K562 (cell line): ENCODE results near the gene ZNF609. TPM values are rescaled to one million over a fixed set of nuclear protein-coding genes. Genes with fewer than 3 reads are reported as not detected.

ENCODE experiments used
- ATAC-seq: fragments of 200-7000 bp; cut with Tn5 transposase; 3 replicates; pipeline ENCODE4 v1.9.1; 2020; ENCODE audit warnings: moderate library complexity
- BruUV-seq: library from RNA; stranded (reverse); fragments of 400-500 nt; replicated peaks from 2 replicates; lab custom pipeline; 2021; lab: Mats Ljungman, UMichigan
- CTCF ChIA-PET: fragments of 300-600 bp; formaldehyde crosslinking; extraction: SDS; loops from one replicate; lab custom pipeline; 2021; ENCODE audit warnings: low intra/inter-chr PET ratio; lab: Yijun Ruan, JAX
- POLR2A ChIA-PET: fragments of 300-600, 350-650 bp; sonication (Branson Sonifier 250); formaldehyde crosslinking; extraction: SDS; loops from one replicate; lab custom pipeline; 2021; ENCODE audit warnings: antibody characterized with exemption, inconsistent platforms; lab: Yijun Ruan, JAX
- DNase-seq, 4 experiments: peaks; one replicate each; pipeline versions ENCODE4 v3.0.0 to v3.0.0-alpha.2; 2011 to 2018; ENCODE audit warnings: low spot score in 3 of 4, mixed read lengths in 3 of 4; ENCODE audit errors: extremely low read depth in 1 of 4
- FAIRE-seq: peaks from 2 replicates; lab custom pipeline; 2011; peaks lifted over from hg19 to GRCh38; lab: Jason Lieb, UNC
- H2AFZ ChIP-seq: 2 replicates; pipeline ENCODE4 v1.6.0; 2011; ENCODE audit warnings: low read depth, low read length, control low read depth, inconsistent platforms
- H3K27ac ChIP-seq: fragments of 200-600 bp; 3 replicates; pipeline ENCODE4 v1.8.0; 2011; ENCODE audit warnings: low read depth, mild to moderate bottlenecking, control low read depth, inconsistent platforms, low read length, moderate library complexity, mixed read lengths; ENCODE audit errors: extremely low read depth
- H3K27me3 ChIP-seq, 2 experiments: fragments of 300-600 bp in 1 of 2; 2 replicates in 1 of 2; 3 replicates in 1 of 2; pipeline versions ENCODE4 v1.6.0 to v1.8.0; 2011; ENCODE audit warnings: inconsistent platforms in 2 of 2, low read length in 2 of 2, mild to moderate bottlenecking in 1 of 2, mixed read lengths in 1 of 2, moderate library complexity in 1 of 2; ENCODE audit not compliant: control insufficient read depth in 2 of 2, insufficient read depth in 2 of 2
- H3K36me3 ChIP-seq: fragments of 300-600 bp; 3 replicates; pipeline ENCODE4 v1.8.0; 2011; ENCODE audit warnings: mild to moderate bottlenecking, low read length, inconsistent platforms; ENCODE audit not compliant: control insufficient read depth, insufficient read depth
- H3K4me1 ChIP-seq, 2 experiments: fragments of 200-600 bp in 1 of 2; replicated peaks in 1 of 2; 2 replicates in 1 of 2; 3 replicates in 1 of 2; pipeline versions ENCODE4 v1.5.1 to v1.8.0; 2011; ENCODE audit warnings: inconsistent platforms in 2 of 2, low read length in 2 of 2, mild to moderate bottlenecking in 1 of 2, mixed read lengths in 1 of 2, moderate library complexity in 1 of 2; ENCODE audit not compliant: control insufficient read depth in 2 of 2, insufficient read depth in 2 of 2
- H3K4me2 ChIP-seq: 2 replicates; pipeline ENCODE4 v1.6.1; 2011; ENCODE audit warnings: low read length, control low read depth, inconsistent platforms, mixed read lengths; ENCODE audit not compliant: insufficient read depth
- H3K4me3 ChIP-seq: fragments of 200-600 bp; sonication (generic), shearing (Covaris generic); 2 replicates; pipeline ENCODE4 v1.5.1; 2016; ENCODE audit warnings: control low read depth, inconsistent platforms
- H3K79me2 ChIP-seq: fragments of 200-600 bp; 3 replicates; pipeline ENCODE4 v1.8.0; 2011; ENCODE audit warnings: low read length, inconsistent platforms; ENCODE audit not compliant: control insufficient read depth, insufficient read depth
- H3K9ac ChIP-seq, 2 experiments: 2 replicates each; pipeline versions ENCODE4 v1.6.0 to v1.6.1; 2011; ENCODE audit warnings: low read depth in 2 of 2, low read length in 2 of 2, control low read depth in 1 of 2, inconsistent platforms in 1 of 2, mild to moderate bottlenecking in 1 of 2, mixed read lengths in 1 of 2; ENCODE audit not compliant: insufficient read depth in 1 of 2
- H3K9me1 ChIP-seq: one replicate; pipeline ENCODE4 v1.6.0; 2011; ENCODE audit warnings: inconsistent platforms, mild to moderate bottlenecking, low read length, moderate library complexity; ENCODE audit not compliant: control insufficient read depth, insufficient read depth
- H3K9me3 ChIP-seq: replicated peaks from 2 replicates; pipeline ENCODE4 v1.5.1; 2011; ENCODE audit warnings: low read depth, low read length, inconsistent platforms; ENCODE audit not compliant: control insufficient read depth, insufficient read depth
- H4K20me1 ChIP-seq: replicated peaks from 2 replicates; pipeline ENCODE4 v1.6.1; 2011; ENCODE audit warnings: low read length, inconsistent platforms, mixed read lengths; ENCODE audit not compliant: control insufficient read depth, insufficient read depth
- BMI1 ChIP-seq: fragments of 150-350 bp; IDR thresholded peaks from 2 replicates; pipeline ENCODE4 v1.6.1; 2014; ENCODE audit warnings: low read length
- CREM ChIP-seq: IDR thresholded peaks from 2 replicates; pipeline ENCODE4 v1.6.1; 2014; ENCODE audit warnings: antibody characterized with exemption, low read depth
- CTBP1 ChIP-seq: fragments of 450-650 bp; IDR thresholded peaks from 2 replicates; pipeline ENCODE4 v1.6.1; 2016; ENCODE audit warnings: borderline replicate concordance
- GTF2A2 ChIP-seq: IDR thresholded peaks from 2 replicates; pipeline ENCODE4 v1.6.1; 2016; ENCODE audit warnings: mild to moderate bottlenecking, missing genetic modification characterization, missing compliant biosample characterization
- NR4A1 ChIP-seq, 2 experiments: fragments of 250-450 bp in 1 of 2; fragments of 450-650 bp in 1 of 2; sonication (Bioruptor Pico) in 1 of 2; IDR thresholded peaks; 2 replicates each; pipeline versions ENCODE4 v1.4.0 to v1.6.1; 2016 to 2020; ENCODE audit warnings: mild to moderate bottlenecking in 2 of 2, missing compliant biosample characterization in 1 of 2, missing genetic modification characterization in 1 of 2, moderate library complexity in 1 of 2
- PHF8 ChIP-seq: fragments of 200-600 bp; sonication (generic); IDR thresholded peaks from 2 replicates; pipeline ENCODE4 v1.6.1; 2012; ENCODE audit warnings: mixed run types, mild to moderate bottlenecking, inconsistent platforms, low read length, moderate library complexity, borderline replicate concordance
- STAG1 ChIP-seq: sonication (generic); formaldehyde crosslinking; IDR thresholded peaks from 2 replicates; pipeline ENCODE4 v1.5.0; 2020; ENCODE audit warnings: missing genetic modification reagents, borderline replicate concordance
- WGBS: fragments of 100-300 bp; shearing (Covaris generic); methylation state at CpG from one replicate; pipeline ENCODE4 v1.1.6; 2016; ENCODE audit warnings: low coverage, mixed read lengths; ENCODE audit not compliant: insufficient coverage; ENCODE audit errors: missing lambda C conversion rate; 5-methylcytosine and 5-hydroxymethylcytosine counted together
- in situ Hi-C: fragments of 300-500 bp; cut with MboI; formaldehyde crosslinking; loops from 4 replicates; pipeline ENCODE4 v1.15.0; 2018; ENCODE audit warnings: inconsistent platforms, mixed read lengths
- intact Hi-C: fragments of 100-400 bp; cut with micrococcal nuclease; formaldehyde crosslinking; loops from 2 replicates; pipeline ENCODE4 v1.14.2; 2022
- polyA plus RNA-seq, 8 experiments: library from polyadenylated mRNA; depleted of rRNA in 4 of 8; stranded (reverse) in 5 of 8; unstranded in 3 of 8; fragments of >200 nt; fragmentation: Nextera tagmentation in 2 of 8; fragmentation: Illumina TruSeq in 1 of 8; extraction: Ambion mirVana in 2 of 8; extraction: Trizol in 1 of 8; gene quantifications; 2 replicates each; pipeline versions ENCODE4 v1.2.1 to v1.2.3, GENCODE V29; 2011 to 2014; ENCODE audit warnings: inconsistent platforms in 1 of 8, missing spikeins in 1 of 8
- total RNA-seq, 7 experiments: library from RNA; depleted of rRNA in 6 of 7; stranded (reverse); fragments of >200 nt in 6 of 7; fragmentation: Illumina TruSeq in 2 of 7; extraction: Trizol in 2 of 7; gene quantifications; 2 replicates each; pipeline versions ENCODE4 v1.2.1 to v1.2.3, GENCODE V29; 2011 to 2021; ENCODE audit warnings: low replicate concordance in 1 of 7
- TF ChIP-seq, protein P1 (sequence below): IDR thresholded peaks from 3 replicates; pipeline ENCODE4 v1.6.1; 2011; ENCODE audit warnings: borderline replicate concordance, mild to moderate bottlenecking; ENCODE audit not compliant: insufficient read length, insufficient read depth
- TF ChIP-seq, protein P2 (sequence below): fragments of 450-650 bp; IDR thresholded peaks from 2 replicates; pipeline ENCODE4 v1.6.1; 2016
- TF ChIP-seq, protein P3 (sequence below): sonication (generic); formaldehyde crosslinking; IDR thresholded peaks from 2 replicates; pipeline ENCODE4 v1.9.0; 2022; ENCODE audit warnings: mild to moderate bottlenecking, missing genetic modification reagents

The ZNF609 gene
- total and polyA plus RNA-seq, 9 of the 15 experiments (the other 6 are each of a cell fraction or from before 2014, with no cell fraction given) = 3.0 to 38.7 (median 17.8) TPM

DNA sequence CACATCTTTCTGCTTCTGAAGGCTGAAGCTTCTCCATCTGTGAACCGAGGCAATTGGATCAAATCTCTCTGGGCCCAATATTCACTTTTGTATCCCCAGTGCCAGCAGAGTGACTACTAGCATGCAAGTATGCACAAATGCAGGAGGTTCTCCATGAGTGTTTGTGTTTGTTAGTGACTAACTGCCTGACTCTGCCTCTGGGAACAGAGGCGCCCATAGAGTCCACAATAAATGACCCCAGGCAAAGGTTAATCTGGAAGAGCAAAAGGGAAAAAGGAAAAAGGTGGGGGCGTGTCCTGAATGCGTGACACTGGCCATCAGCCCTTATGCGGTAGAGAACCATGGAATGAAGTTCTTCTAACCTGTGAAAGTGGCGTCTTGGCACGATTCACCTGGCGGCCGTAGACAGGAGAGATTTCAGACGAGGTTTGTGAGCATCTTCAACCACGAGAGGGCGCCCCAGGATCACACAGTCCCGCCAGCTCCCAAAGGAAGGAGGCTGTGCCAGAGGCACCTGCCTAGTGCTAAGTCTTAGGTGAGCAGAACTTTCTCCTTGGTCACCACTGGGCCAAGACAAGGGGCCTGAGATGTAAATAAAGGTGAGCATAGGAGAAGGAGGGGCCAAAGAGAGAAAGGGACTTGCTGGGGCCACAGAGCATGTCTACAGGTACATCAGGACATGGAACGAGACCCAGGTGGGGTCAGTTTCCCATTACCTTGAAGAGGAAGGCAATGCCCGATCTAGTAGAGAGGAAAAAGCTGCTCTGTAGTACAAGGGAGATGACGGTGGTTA lies 270.8 kb downstream of the ZNF609 start (continued):
- TF ChIP-seq, protein P1, sequence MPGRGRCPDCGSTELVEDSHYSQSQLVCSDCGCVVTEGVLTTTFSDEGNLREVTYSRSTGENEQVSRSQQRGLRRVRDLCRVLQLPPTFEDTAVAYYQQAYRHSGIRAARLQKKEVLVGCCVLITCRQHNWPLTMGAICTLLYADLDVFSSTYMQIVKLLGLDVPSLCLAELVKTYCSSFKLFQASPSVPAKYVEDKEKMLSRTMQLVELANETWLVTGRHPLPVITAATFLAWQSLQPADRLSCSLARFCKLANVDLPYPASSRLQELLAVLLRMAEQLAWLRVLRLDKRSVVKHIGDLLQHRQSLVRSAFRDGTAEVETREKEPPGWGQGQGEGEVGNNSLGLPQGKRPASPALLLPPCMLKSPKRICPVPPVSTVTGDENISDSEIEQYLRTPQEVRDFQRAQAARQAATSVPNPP = no peak
- 0 out of 2 replicates have a peak, but pooled peaks have one; percentile 43 for TF ChIP-seq CREM
- peak; percentile 97 for TF ChIP-seq STAG1 (CRISPR knock-in tag)
- peak; percentile 57; the same call in 1 of the 2 replicates for TF ChIP-seq CTBP1

DNA sequence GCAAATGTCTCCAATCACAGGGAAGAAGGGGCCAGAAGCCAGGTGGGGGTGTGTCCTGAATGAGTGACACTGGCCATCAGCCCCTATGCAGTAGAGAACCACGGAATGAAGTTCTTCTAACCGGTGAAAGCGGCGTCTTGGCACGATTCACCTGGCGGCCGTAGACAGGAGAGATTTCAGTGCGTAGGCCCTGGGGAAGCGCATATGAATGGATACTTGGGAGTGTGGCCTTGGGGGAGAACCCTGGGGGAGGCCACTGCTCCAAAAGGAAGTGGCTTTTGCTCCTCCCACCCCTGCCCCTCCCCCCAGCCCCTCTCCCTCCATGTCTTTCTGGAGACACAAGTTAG lies 271.4 kb downstream of the ZNF609 start:
- ChIA-PET POLR2A (no interaction called here), CTCF (interaction anchor here (0.6 to 5.6 kb wide), 11 partner anchors 46 to 654 kb away, joined by 3 to 92 read pairs (median 5); no protein-coding TSS in a partner anchor)
- Histone ChIP-seq H3K4me3 (no peak overlapping the region), H3K9ac (no peak overlapping the region), H3K27me3 (peaks cover 10 to 27% of the 10 kb centered on the region in 2 experiments; a peak in 3 of 5 replicates), H3K27ac (no peak overlapping the region), H3K4me2 (no peak overlapping the region; the same call in 1 of the 2 replicates), H3K4me1 (no peaks in the 10 kb centered on the region; a peak in 2 of 5 replicates), H4K20me1 (peaks cover 10% of the 10 kb centered on the region), H3K9me1 (no peaks in the 10 kb centered on the region), H3K9me3 (no peaks in the 10 kb centered on the region), H3K79me2 (no peaks in the 10 kb centered on the region), H3K36me3 (no peaks in the 10 kb centered on the region), H2AFZ (0 out of 2 replicates have a peak overlapping the region, but pooled peaks have one; percentile 6)
- ATAC-seq (peak; percentile 26; the same call in 2 of the 3 replicates), DNase-seq (no peak), FAIRE-seq (no peak)
- TF ChIP-seq GTF2A2 (tag) = no peak
- no peak for TF ChIP-seq NR4A1 (CRISPR knock-in tag; IDR thresholded peaks at IDR 0.05)
- TF ChIP-seq NR4A1 (tag; IDR thresholded peaks at IDR 0.05) = no peak
- TF ChIP-seq BMI1 = no peak
- TF ChIP-seq PHF8 = no peak
- TF ChIP-seq, protein P2, sequence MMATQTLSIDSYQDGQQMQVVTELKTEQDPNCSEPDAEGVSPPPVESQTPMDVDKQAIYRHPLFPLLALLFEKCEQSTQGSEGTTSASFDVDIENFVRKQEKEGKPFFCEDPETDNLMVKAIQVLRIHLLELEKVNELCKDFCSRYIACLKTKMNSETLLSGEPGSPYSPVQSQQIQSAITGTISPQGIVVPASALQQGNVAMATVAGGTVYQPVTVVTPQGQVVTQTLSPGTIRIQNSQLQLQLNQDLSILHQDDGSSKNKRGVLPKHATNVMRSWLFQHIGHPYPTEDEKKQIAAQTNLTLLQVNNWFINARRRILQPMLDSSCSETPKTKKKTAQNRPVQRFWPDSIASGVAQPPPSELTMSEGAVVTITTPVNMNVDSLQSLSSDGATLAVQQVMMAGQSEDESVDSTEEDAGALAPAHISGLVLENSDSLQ = peak; percentile 83
- TF ChIP-seq, protein P3, sequence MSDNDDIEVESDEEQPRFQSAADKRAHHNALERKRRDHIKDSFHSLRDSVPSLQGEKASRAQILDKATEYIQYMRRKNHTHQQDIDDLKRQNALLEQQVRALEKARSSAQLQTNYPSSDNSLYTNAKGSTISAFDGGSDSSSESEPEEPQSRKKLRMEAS (CRISPR knock-in tag) = no peak
- in situ Hi-C loops = loop anchor here (5.0 to 10.0 kb wide), 3 partner anchors 81 to 303 kb away; no protein-coding TSS in a partner anchor
- no TSS peak for BruUV-seq
- WGBS = 11% methylated on average over 8 of the region's 9 CpGs
- intact Hi-C loops = loop anchor here (2.0 kb wide), 1 partner anchor 79 kb away; no protein-coding TSS in a partner anchor
